Stimulated activated CD8-positive, alpha-beta memory T cell treated with anti-CD3 and anti-CD28 coated beads, Interleukin-12 subunit alpha, Interleukin-12 subunit beta, amount 100 ng/mL, for 24 hours (primary cell): ENCODE results near the gene TAS2R41.

Experiments
- DNase-seq: peaks from one replicate; pipeline ENCODE4 v3.0.0-alpha.2; 2020; ENCODE audit errors: extremely low read depth

TAS2R41 gene

GRCh38 chr7:143493751-143494150, 16.1 kb downstream of the TAS2R41 start:
- no peak for DNase-seq

- no peak for DNase-seq
Measured at GRCh38 chr7:143494622-143495021, 16.9 kb downstream of the TAS2R41 start.

GRCh38 chr7:143495851-143496250, 18.2 kb downstream of the TAS2R41 start:
- no peak for DNase-seq

- DNase-seq: no peak
Measured at GRCh38 chr7:143496263-143496662, 18.6 kb downstream of the TAS2R41 start.

GRCh38 chr7:143497008-143497795, 19.5 kb downstream of the TAS2R41 start:
- no peak for DNase-seq

GRCh38 chr7:143499246-143499645, 21.6 kb downstream of the TAS2R41 start:
- no peak for DNase-seq

- DNase-seq: no peak
Measured at GRCh38 chr7:143499743-143500348, 22.2 kb downstream of the TAS2R41 start.

- DNase-seq: no peak
Measured at GRCh38 chr7:143503261-143503660, 25.6 kb downstream of the TAS2R41 start.

GRCh38 chr7:143504215-143504936, 26.7 kb downstream of the TAS2R41 start:
- DNase-seq: no peak

- no peak for DNase-seq
Measured at GRCh38 chr7:143504937-143505297, 27.2 kb downstream of the TAS2R41 start.

- no peak for DNase-seq
Measured at GRCh38 chr7:143505838-143506237, 28.2 kb downstream of the TAS2R41 start.

GRCh38 chr7:143507094-143507518, 29.4 kb downstream of the TAS2R41 start:
- DNase-seq: no peak

- DNase-seq: no peak
Measured at GRCh38 chr7:143507534-143508055, 29.9 kb downstream of the TAS2R41 start.

GRCh38 chr7:143510854-143511592, 33.4 kb downstream of the TAS2R41 start:
- no peak for DNase-seq

GRCh38 chr7:143511593-143512047, 33.9 kb downstream of the TAS2R41 start:
- DNase-seq: no peak

GRCh38 chr7:143512488-143513340, 35.0 kb downstream of the TAS2R41 start:
- no peak for DNase-seq

- no peak for DNase-seq
Measured at GRCh38 chr7:143514487-143514886, 36.8 kb downstream of the TAS2R41 start.

- no peak for DNase-seq
Measured at GRCh38 chr7:143514995-143515735, 37.5 kb downstream of the TAS2R41 start.

GRCh38 chr7:143516981-143517380, 39.3 kb downstream of the TAS2R41 start:
- DNase-seq: no peak

GRCh38 chr7:143518521-143518920, 40.8 kb downstream of the TAS2R41 start:
- DNase-seq: no peak
